K562 (cell line): ENCODE results near the gene DOCK4. TPM values are rescaled to one million over a fixed set of nuclear protein-coding genes. Genes with fewer than 3 reads are reported as not detected.

Source experiments
- ATAC-seq: fragments of 200-7000 bp; cut with Tn5 transposase; 3 replicates; pipeline ENCODE4 v1.9.1; 2020; ENCODE audit warnings: moderate library complexity
- BruUV-seq: library from RNA; stranded (reverse); fragments of 400-500 nt; replicated peaks from 2 replicates; lab custom pipeline; 2021; lab: Mats Ljungman, UMichigan
- CTCF ChIA-PET: fragments of 300-600 bp; formaldehyde crosslinking; extraction: SDS; loops from one replicate; lab custom pipeline; 2021; ENCODE audit warnings: low intra/inter-chr PET ratio; lab: Yijun Ruan, JAX
- POLR2A ChIA-PET: fragments of 300-600, 350-650 bp; sonication (Branson Sonifier 250); formaldehyde crosslinking; extraction: SDS; loops from one replicate; lab custom pipeline; 2021; ENCODE audit warnings: antibody characterized with exemption, inconsistent platforms; lab: Yijun Ruan, JAX
- DNase-seq, 4 experiments: peaks; one replicate each; pipeline versions ENCODE4 v3.0.0 to v3.0.0-alpha.2; 2011 to 2018; ENCODE audit warnings: low spot score in 3 of 4, mixed read lengths in 3 of 4; ENCODE audit errors: extremely low read depth in 1 of 4
- FAIRE-seq: peaks from 2 replicates; lab custom pipeline; 2011; peaks lifted over from hg19 to GRCh38; lab: Jason Lieb, UNC
- H2AFZ ChIP-seq: 2 replicates; pipeline ENCODE4 v1.6.0; 2011; ENCODE audit warnings: low read depth, low read length, control low read depth, inconsistent platforms
- H3K27ac ChIP-seq: fragments of 200-600 bp; 3 replicates; pipeline ENCODE4 v1.8.0; 2011; ENCODE audit warnings: low read depth, mild to moderate bottlenecking, control low read depth, inconsistent platforms, low read length, moderate library complexity, mixed read lengths; ENCODE audit errors: extremely low read depth
- H3K27me3 ChIP-seq, 2 experiments: fragments of 300-600 bp in 1 of 2; 2 replicates in 1 of 2; 3 replicates in 1 of 2; pipeline versions ENCODE4 v1.6.0 to v1.8.0; 2011; ENCODE audit warnings: inconsistent platforms in 2 of 2, low read length in 2 of 2, mild to moderate bottlenecking in 1 of 2, mixed read lengths in 1 of 2, moderate library complexity in 1 of 2; ENCODE audit not compliant: control insufficient read depth in 2 of 2, insufficient read depth in 2 of 2
- H3K36me3 ChIP-seq: fragments of 300-600 bp; 3 replicates; pipeline ENCODE4 v1.8.0; 2011; ENCODE audit warnings: mild to moderate bottlenecking, low read length, inconsistent platforms; ENCODE audit not compliant: control insufficient read depth, insufficient read depth
- H3K4me1 ChIP-seq, 2 experiments: fragments of 200-600 bp in 1 of 2; replicated peaks in 1 of 2; 2 replicates in 1 of 2; 3 replicates in 1 of 2; pipeline versions ENCODE4 v1.5.1 to v1.8.0; 2011; ENCODE audit warnings: inconsistent platforms in 2 of 2, low read length in 2 of 2, mild to moderate bottlenecking in 1 of 2, mixed read lengths in 1 of 2, moderate library complexity in 1 of 2; ENCODE audit not compliant: control insufficient read depth in 2 of 2, insufficient read depth in 2 of 2
- H3K4me2 ChIP-seq: 2 replicates; pipeline ENCODE4 v1.6.1; 2011; ENCODE audit warnings: low read length, control low read depth, inconsistent platforms, mixed read lengths; ENCODE audit not compliant: insufficient read depth
- H3K4me3 ChIP-seq: fragments of 200-600 bp; sonication (generic), shearing (Covaris generic); 2 replicates; pipeline ENCODE4 v1.5.1; 2016; ENCODE audit warnings: control low read depth, inconsistent platforms
- H3K79me2 ChIP-seq: fragments of 200-600 bp; 3 replicates; pipeline ENCODE4 v1.8.0; 2011; ENCODE audit warnings: low read length, inconsistent platforms; ENCODE audit not compliant: control insufficient read depth, insufficient read depth
- H3K9ac ChIP-seq, 2 experiments: 2 replicates each; pipeline versions ENCODE4 v1.6.0 to v1.6.1; 2011; ENCODE audit warnings: low read depth in 2 of 2, low read length in 2 of 2, control low read depth in 1 of 2, inconsistent platforms in 1 of 2, mild to moderate bottlenecking in 1 of 2, mixed read lengths in 1 of 2; ENCODE audit not compliant: insufficient read depth in 1 of 2
- H3K9me1 ChIP-seq: one replicate; pipeline ENCODE4 v1.6.0; 2011; ENCODE audit warnings: inconsistent platforms, mild to moderate bottlenecking, low read length, moderate library complexity; ENCODE audit not compliant: control insufficient read depth, insufficient read depth
- H3K9me3 ChIP-seq: replicated peaks from 2 replicates; pipeline ENCODE4 v1.5.1; 2011; ENCODE audit warnings: low read depth, low read length, inconsistent platforms; ENCODE audit not compliant: control insufficient read depth, insufficient read depth
- H4K20me1 ChIP-seq: replicated peaks from 2 replicates; pipeline ENCODE4 v1.6.1; 2011; ENCODE audit warnings: low read length, inconsistent platforms, mixed read lengths; ENCODE audit not compliant: control insufficient read depth, insufficient read depth
- BACH1 ChIP-seq: fragments of 200-800 bp; sonication (Bioruptor generic); IDR thresholded peaks from 2 replicates; pipeline ENCODE4 v1.6.1; 2016; ENCODE audit warnings: missing genetic modification characterization, missing compliant biosample characterization
- MEIS2 ChIP-seq: fragments of 450-650 bp; IDR thresholded peaks from 2 replicates; pipeline ENCODE4 v1.6.1; 2014; ENCODE audit warnings: mild to moderate bottlenecking; ENCODE audit not compliant: partially characterized antibody
- NFIC ChIP-seq: fragments of 450-650 bp; IDR thresholded peaks from 2 replicates; pipeline ENCODE4 v1.6.1; 2017; ENCODE audit warnings: mild to moderate bottlenecking, inconsistent platforms
- PBX2 ChIP-seq, 2 experiments: IDR thresholded peaks in 1 of 2; conservative IDR thresholded peaks in 1 of 2; 2 replicates each; pipeline ENCODE4 v1.6.1; 2016; ENCODE audit warnings: low read depth in 2 of 2, mild to moderate bottlenecking in 1 of 2, missing compliant biosample characterization in 1 of 2, missing genetic modification characterization in 1 of 2, moderate library complexity in 1 of 2
- PHF21A ChIP-seq: fragments of 450-650 bp; IDR thresholded peaks from 2 replicates; pipeline ENCODE4 v1.6.1; 2017; ENCODE audit warnings: low read depth, borderline replicate concordance
- WGBS: fragments of 100-300 bp; shearing (Covaris generic); methylation state at CpG from one replicate; pipeline ENCODE4 v1.1.6; 2016; ENCODE audit warnings: low coverage, mixed read lengths; ENCODE audit not compliant: insufficient coverage; ENCODE audit errors: missing lambda C conversion rate; 5-methylcytosine and 5-hydroxymethylcytosine counted together
- in situ Hi-C: fragments of 300-500 bp; cut with MboI; formaldehyde crosslinking; loops from 4 replicates; pipeline ENCODE4 v1.15.0; 2018; ENCODE audit warnings: inconsistent platforms, mixed read lengths
- intact Hi-C: fragments of 100-400 bp; cut with micrococcal nuclease; formaldehyde crosslinking; loops from 2 replicates; pipeline ENCODE4 v1.14.2; 2022
- polyA plus RNA-seq, 8 experiments: library from polyadenylated mRNA; depleted of rRNA in 4 of 8; stranded (reverse) in 5 of 8; unstranded in 3 of 8; fragments of >200 nt; fragmentation: Nextera tagmentation in 2 of 8; fragmentation: Illumina TruSeq in 1 of 8; extraction: Ambion mirVana in 2 of 8; extraction: Trizol in 1 of 8; gene quantifications; 2 replicates each; pipeline versions ENCODE4 v1.2.1 to v1.2.3, GENCODE V29; 2011 to 2014; ENCODE audit warnings: inconsistent platforms in 1 of 8, missing spikeins in 1 of 8
- total RNA-seq, 7 experiments: library from RNA; depleted of rRNA in 6 of 7; stranded (reverse); fragments of >200 nt in 6 of 7; fragmentation: Illumina TruSeq in 2 of 7; extraction: Trizol in 2 of 7; gene quantifications; 2 replicates each; pipeline versions ENCODE4 v1.2.1 to v1.2.3, GENCODE V29; 2011 to 2021; ENCODE audit warnings: low replicate concordance in 1 of 7
- TF ChIP-seq, protein P1 (sequence below), 2 experiments: fragments of 200-800 bp in 1 of 2; sonication (Bioruptor generic) in 1 of 2; sonication (generic) in 1 of 2; formaldehyde crosslinking in 1 of 2; IDR thresholded peaks in 1 of 2; conservative IDR thresholded peaks in 1 of 2; 2 replicates each; pipeline versions ENCODE4 v1.5.0 to v1.6.1; 2016 to 2020; ENCODE audit warnings: missing compliant biosample characterization in 1 of 2, missing genetic modification characterization in 1 of 2, missing genetic modification reagents in 1 of 2

The DOCK4 gene
- total and polyA plus RNA-seq, 9 of the 15 experiments (the other 6 are each of a cell fraction or from before 2014, with no cell fraction given) = 0.42 to 5.7 (median 2.3) TPM

DNA sequence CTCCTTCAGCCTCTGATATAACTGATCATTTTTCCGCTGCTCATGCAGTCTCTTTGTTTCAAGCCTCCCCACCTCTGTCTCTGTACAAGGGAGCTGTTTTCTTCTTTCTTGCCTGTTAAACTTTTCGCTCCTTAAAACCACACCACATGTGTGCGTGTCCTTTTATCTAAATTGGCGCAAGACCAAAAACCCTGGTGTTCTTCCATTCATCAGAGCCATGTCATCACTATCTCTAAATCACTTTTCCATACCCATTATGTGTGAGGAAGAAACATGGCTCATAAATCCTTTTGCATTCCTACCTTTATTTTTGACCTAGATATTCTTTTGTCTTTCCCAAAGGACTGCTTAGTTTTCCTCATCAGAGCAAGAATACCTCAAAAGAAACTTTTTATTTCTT, 404.9 kb downstream of the DOCK4 start:
- ChIA-PET CTCF (no interaction called here), POLR2A (no interaction called here)
- no peaks in the 10 kb centered on the region for H3K9me1 ChIP-seq
- TF ChIP-seq PHF21A = no peak
- TF ChIP-seq MEIS2 = peak; percentile 61
- peak; percentile 72 for TF ChIP-seq NFIC
- no peak for TF ChIP-seq PBX2 (CRISPR knock-in tag; IDR thresholded peaks at IDR 0.05; ENCODE audit: low read depth)
- TF ChIP-seq PBX2 (tag; conservative IDR thresholded peaks at IDR 0.05; ENCODE audit: low read depth) = peak; percentile 79
- no peak for TF ChIP-seq BACH1 (tag)
- TF ChIP-seq, protein P1, sequence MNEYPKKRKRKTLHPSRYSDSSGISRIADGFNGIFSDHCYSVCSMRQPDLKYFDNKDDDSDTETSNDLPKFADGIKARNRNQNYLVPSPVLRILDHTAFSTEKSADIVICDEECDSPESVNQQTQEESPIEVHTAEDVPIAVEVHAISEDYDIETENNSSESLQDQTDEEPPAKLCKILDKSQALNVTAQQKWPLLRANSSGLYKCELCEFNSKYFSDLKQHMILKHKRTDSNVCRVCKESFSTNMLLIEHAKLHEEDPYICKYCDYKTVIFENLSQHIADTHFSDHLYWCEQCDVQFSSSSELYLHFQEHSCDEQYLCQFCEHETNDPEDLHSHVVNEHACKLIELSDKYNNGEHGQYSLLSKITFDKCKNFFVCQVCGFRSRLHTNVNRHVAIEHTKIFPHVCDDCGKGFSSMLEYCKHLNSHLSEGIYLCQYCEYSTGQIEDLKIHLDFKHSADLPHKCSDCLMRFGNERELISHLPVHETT (CRISPR knock-in tag; conservative IDR thresholded peaks at IDR 0.05 in 1 of 2, IDR thresholded peaks at IDR 0.05 in 1 of 2) = no peak
- FAIRE-seq (no peak), DNase-seq (peak in 1 of 4 experiments; percentile 8), ATAC-seq (no peak; the same call in 2 of the 3 replicates)
- H3K27ac ChIP-seq = no peak overlapping the region
- no peaks in the 10 kb centered on the region for H3K4me1 ChIP-seq
- H2AFZ ChIP-seq = no peak overlapping the region
- H3K9ac ChIP-seq = no peak overlapping the region
- in situ Hi-C loops (no loop called here), intact Hi-C loops (no loop called here)
- 2% methylated on average over 4 of the region's 4 CpGs for WGBS
- H3K9me3 ChIP-seq = peaks cover 3% of the 10 kb centered on the region
- H4K20me1 ChIP-seq = no peaks in the 10 kb centered on the region
- H3K79me2 ChIP-seq = no peaks in the 10 kb centered on the region
- no peak overlapping the region for H3K4me3 ChIP-seq
- H3K36me3 ChIP-seq = no peaks in the 10 kb centered on the region
- no TSS peak for BruUV-seq
- no peaks in the 10 kb centered on the region; a peak in 1 of 5 replicates for H3K27me3 ChIP-seq
- no peak overlapping the region for H3K4me2 ChIP-seq
